ENCODE results near the gene MYBPH.
A peak's percentile ranks its signal among the peaks of the same experiment; 100 is the strongest.

The MYBPH gene

DNA sequence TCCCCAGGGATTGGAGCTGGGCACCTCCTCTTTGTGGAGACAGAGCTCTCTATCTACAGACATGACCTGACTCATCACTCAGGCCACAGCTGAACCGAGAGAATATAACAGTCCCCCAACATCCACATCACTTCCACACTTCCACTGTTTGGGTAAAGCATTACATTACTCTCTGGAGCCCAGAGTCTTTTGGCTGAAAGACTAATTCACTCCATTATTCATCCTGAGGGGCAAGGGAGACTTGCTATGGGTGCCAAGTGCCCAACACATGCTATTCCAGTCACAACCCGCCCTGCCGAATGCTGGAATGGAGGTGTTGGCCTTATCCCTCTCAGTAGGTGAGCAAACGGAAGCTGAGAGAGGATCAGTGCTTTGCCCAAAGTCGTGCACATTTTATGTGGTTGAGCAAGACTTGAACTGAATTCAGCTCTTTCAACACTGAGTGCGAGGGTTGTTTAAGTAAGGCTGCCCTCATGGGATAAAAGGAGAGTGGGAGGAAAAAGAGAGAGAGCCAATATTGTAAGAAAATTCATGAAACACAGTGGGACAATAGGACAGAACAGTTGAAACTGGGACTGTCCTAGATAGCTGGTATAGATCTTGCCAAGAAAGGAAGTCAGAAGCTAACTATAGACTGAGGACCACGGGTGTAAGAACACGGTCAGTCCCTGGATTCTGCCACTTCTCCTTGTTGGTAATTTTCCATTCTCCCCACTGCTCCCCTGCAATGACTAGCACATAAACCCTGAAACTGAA lies 24.4 kb upstream of the MYBPH start:
- DNase-seq = peak in 1 of 2 donors; percentile 19

DNA sequence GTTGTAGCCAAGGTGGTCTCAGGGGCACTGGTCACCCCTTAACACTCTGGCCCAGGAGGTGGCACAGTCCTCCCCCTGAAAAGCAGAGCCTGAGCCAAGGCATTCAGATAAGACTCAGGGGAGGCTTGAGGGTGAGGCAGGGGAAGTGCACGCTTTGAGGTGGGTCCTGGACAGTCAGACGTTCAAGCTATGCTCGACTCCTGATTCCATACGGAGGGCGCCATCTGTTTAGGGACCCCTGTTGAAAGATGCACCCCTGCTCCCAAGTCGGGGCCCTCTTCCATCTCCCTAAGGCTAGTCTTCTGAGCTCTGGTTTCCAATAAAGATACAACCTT lies 23.8 kb upstream of the MYBPH start:
- DNase-seq = no peak

DNA sequence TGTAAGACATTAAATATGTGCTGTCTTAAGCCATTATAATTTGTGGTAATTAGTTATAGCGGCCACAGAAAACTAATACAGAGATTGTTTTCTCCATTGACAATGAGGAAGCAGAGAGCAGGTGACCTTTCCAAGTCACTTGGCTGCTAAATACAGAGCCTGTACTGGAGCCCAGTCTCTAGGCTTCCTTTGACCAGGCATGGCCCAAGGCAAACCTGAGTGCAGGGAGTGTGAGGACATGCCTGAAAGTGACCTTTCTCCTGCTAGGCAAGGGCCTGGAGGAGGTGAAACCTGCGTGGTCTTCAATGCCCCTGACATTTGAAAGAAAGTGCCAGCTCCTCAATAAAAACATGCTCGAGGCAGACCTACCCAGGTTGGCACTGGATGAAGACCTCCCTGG lies 23.4 kb upstream of the MYBPH start:
- no peak for DNase-seq

DNA sequence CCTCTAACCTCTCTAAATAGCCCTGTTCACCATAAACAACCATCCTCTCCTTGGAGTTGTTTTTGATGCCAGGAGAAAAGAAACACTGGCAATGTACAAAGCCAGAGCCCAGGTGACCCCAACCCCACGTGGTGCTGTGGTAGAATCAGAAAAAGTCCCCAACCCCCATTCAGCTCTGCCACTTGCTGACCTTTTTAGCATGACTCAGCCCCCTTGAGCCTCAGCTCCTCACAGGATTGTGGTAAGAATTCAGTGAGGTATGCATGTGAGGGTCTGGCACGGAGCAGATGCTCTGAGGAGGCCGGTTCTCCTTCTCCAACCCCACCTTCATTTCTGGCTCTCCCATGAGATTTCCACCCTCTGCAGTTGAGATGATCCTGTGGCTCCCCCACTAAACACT lies 22.0 kb upstream of the MYBPH start:
- DNase-seq = no peak

DNA sequence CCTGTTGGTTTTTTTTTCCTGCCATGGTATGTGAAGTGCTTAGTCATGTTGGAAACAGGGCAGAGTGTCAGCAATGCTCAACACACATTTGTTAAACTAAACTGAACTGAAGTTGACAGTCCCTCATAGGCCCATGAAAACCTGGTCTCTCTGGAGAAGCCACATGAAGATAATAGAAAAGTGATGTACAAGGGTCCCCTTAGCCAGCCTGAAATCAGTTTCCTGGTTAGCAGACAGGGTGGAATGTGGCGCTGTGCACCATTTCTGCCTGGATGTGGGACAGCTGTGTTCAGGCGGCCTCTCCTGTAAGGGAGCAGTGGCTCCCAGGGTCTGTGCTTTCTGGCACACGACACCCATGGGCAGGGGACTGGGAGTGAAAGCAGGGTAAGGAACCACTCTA lies 20.7 kb upstream of the MYBPH start:
- DNase-seq = no peak

DNA sequence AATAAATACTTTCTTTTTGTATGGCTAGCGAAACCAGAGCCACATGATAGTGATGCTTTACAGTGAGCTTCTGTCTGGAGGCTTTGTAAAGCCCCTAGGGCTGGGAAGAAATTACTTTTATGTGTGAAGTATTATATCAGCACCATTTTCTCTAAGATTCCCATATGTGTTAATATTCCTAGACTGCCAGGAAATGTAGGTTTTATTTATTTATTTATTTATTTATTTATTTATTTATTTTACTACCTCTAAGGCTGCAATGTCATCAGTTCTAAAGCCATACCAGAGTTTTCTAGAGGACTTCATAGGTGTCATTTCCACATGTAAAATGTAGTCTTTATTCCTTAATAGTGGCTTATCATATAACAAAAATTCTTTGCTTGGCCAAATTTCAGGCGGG lies 15.3 kb upstream of the MYBPH start:
- no peak for DNase-seq

DNA sequence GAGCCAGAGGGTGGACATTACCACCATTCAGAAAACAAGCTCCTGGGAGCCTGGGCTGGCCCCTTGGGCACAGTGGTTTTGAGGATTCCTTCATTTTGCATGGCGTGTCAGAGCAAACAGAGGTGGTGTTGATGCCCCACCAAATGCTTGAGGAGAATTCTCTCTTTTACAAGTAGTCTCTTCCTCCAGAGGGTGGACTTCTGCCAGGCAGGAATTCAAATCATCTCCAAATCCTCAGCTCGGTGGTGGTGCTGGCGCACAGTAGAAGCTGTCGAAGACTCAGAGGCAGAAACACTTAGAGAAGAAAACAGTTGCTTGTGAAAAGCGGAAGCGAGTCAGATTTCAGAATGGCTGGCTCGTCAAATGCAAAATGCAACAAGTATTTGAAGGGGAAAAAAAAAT lies 14.3 kb upstream of the MYBPH start:
- DNase-seq = peak in 1 of 2 donors; percentile 11

DNA sequence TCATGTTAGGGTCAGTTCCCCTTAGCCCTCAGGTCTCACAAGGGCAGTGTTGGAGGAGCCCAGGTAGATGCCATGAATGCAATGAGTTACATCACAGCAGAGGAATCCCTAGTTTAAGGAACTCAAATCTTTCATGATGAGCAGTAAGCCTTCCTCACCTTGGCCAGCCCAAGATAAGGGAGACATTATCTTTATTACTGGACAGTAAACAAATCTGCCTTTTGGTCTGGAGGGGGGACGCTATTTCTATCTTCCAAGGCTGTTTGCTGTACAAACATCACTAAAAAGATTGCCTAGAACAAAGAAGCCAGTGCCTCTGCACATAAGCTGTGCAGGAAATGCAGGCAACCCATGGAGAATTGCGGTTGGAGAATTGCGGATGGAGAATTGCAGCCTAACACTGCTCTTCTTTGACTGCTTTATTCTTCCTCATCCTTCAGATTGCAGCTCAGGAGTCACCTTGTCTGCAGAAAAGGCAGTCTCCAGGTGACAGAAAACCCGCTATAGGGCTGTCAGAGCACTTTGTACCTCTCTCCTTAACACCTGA lies 13.1 kb upstream of the MYBPH start:
- no peak for DNase-seq

DNA sequence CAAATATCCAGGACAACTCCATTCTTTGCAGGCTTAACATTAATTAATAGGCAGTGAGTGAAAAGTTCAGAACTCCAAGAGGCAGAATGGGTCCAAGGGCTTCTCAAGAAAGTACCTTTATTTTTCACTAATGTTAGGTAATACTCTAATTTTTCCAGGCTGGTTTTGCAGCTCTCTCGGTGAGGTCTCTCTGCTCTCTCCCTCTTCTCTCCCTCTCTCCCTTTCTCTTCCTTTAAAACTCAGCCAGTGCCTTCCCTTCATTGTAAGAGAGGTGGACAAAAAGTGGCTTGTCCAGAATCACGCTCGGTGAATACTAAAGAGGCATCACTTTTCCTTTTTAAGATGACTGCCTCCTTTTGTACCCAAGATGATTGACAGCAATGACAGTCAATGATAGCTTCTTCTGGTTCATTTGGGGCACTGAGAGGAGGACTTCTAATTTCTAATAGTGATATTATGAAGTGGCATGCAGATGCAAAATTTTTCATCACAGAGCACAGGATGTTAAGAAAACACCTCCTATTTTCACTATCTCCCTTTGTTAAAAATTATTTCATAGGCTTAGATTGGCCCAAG lies 12.2 kb upstream of the MYBPH start:
- DNase-seq = peak in 1 of 2 donors; percentile 87

DNA sequence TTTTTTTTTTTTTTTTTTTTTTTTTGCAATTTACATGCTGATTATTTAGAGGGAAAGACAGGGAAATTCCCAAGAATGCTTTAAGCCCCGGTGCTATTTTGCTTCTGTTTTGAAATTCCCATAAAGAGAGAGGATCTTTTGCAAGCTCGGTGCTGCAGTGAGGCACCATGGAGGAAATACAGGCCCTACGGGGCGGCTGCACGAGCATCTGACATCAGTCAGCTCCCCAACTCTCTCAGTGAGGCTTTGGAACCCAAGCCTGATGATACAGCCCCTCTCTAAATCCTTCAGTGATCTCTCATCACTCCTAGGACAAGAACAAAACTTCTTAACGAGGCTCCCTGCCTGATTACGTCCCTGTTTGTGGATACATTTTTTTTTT lies 11.7 kb upstream of the MYBPH start:
- DNase-seq = no peak

DNA sequence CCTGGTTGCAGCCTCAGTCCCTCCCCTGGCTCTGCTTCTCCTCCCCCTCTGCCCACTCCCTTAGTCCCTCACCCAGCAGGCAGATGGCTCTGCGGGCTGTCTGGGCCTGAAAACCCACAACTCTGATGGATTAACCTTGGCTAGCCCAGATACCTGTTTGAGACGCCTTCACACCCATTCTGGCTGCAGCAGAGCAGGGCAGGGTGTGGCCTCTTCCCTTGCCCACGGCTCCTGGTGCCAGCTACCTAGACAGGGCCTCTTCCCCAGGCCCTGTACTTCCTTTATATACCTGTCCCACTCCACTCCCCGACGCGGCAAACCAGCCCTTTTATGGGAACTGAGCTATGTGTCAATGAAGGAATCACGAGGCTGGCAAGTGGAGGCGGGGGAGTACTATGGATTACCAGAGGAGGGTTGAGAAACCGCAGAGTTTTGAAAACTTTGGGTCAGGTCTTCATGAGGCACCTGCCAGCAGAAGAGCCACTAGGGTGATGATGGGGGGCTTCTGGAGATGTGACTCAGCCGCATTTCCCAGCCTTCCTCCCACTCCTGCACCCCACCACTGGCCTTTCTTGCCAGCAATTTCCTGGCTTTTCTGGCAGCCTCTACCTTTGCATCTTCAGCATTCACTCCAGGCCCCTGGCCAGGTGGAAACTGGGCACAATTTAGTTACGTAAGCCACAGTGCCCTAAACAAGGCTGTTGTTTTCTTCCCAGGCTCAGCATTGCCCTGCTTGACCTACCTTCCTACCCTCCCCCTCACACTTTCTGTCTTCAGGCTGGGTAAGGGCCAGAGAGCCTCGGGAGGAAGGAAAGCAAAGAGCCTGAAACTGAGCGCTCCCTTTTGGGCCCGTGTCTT lies 11.0 kb upstream of the MYBPH start, which contains the start of gene CHI3L1:
CHI3L1 (minus strand) TSS at position 259 of the 858 bp plus-strand sequence; CDS start at position 178, 81 bp downstream.
- peak; percentile 36 to 43 for DNase-seq

DNA sequence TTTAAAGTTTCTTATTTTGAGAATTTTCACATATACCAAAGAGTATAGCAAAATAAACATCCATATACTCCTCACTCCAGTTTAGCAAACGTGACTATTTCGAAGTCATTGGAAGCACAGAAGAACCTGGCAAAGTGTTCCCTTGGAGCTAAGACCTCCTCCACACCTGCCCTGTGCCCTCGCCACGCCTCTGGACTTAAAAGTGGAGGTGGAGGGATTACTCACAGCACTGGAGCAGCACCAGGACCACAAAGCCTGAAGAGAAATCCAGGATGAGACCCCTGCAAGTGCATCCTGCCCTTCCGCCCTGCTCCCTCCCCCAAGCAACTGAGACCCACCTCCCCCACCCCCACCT lies 10.4 kb upstream of the MYBPH start:
- DNase-seq = no peak

DNA sequence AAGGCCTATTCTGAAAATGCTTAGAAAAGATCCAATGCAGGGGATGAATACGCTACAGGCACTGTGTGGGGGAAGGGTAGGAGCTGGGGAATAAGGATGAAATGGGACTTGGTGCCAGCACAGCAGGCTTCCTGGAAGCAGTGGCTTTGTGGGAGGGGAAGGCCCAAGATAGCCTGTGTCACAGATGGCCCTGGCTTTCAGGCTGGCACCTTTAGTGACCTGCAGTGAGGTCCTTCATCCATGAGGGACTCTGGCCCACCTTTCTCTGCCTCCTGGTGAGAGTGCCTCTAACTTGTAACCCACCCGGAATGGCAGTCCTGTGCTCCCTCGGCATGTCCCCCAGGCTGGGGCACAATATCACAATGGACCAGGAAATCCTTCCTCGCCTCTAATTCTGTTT lies 10.0 kb upstream of the MYBPH start:
- no peak for DNase-seq

DNA sequence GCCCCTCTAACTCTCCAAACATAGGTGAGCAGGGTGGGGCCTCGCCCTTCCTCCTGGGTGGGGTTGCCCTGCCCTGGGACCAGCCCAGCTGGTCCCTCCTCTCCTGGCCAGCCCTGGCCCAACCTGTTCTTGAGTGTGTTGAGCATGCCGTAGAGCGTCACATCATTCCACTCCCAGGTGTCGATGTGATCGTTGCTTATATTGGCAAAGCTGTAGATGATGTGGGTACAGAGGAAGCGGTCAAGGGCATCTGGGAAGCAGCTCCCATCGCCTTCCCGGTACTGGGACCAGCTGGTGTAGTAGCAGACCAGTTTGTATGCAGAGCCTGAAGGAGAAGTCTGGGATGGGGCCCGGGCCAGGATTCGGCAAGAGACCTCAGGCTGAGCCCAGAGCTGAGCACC lies 9.4 kb upstream of the MYBPH start:
- DNase-seq = no peak

DNA sequence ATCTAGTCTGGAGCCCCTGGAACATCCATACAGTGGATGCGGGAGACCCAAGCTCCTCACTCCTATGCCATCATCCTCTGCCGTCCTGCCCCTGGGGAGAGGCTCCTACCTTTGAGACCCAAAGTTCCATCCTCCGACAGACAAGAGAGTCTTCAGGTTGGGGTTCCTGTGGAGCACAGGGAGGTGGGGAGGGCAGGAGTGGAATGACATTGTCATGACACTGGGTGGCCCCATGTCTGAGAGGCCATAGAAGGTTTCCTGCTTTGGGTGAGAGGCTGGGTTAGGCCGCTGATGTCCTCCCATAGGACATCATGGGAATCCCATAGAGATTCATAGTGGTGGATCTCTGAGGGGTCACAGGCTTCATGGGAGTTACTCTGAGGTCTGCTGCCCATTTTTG lies 8.8 kb upstream of the MYBPH start:
- no peak for DNase-seq

DNA sequence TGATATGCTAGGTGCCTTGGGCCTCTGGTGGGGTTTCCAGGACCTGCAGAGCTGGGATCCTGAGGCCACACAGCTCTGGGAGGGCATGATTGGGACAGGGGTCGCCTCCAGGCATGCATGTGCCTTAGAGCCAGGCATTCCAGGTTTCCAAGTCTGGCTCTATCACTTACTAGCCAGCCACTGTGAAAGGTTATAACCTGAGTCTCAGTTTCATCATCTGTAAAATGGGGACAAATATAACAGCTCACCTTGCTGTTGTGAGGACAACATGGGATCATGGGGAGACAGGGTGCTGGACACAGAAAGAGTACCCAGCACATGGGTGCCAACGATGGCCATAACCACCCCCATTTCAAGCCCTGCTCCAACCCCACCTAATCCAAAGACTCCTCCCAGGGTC lies 8.2 kb upstream of the MYBPH start:
- DNase-seq = no peak

DNA sequence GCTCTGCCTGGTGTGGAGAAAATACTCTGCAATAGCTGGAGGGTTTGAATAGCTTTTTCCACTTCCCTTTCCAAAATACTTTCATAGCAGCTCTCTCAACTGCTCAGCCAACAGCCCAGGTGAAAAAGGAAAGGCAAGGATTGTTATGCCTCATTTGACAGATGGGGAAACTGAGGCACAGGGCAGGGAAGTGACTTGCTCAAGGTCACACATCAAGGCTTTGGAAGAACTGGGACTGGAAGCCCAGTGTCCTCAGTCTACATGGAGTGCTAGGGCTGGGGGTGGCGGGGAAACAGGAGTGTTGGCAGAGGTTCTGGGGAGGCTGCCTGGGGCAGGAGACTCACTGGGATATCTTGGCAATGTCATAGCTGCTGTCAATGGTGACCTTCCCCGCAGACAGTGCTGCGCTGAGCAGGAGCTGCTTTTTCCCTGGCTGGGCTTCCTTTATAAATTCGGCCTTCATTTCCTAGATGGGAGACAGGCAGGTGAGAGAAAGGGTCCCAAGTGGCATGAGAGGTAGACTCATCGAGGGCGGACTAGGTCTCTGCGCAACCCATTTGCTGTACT lies 6.8 kb upstream of the MYBPH start:
- DNase-seq = no peak

DNA sequence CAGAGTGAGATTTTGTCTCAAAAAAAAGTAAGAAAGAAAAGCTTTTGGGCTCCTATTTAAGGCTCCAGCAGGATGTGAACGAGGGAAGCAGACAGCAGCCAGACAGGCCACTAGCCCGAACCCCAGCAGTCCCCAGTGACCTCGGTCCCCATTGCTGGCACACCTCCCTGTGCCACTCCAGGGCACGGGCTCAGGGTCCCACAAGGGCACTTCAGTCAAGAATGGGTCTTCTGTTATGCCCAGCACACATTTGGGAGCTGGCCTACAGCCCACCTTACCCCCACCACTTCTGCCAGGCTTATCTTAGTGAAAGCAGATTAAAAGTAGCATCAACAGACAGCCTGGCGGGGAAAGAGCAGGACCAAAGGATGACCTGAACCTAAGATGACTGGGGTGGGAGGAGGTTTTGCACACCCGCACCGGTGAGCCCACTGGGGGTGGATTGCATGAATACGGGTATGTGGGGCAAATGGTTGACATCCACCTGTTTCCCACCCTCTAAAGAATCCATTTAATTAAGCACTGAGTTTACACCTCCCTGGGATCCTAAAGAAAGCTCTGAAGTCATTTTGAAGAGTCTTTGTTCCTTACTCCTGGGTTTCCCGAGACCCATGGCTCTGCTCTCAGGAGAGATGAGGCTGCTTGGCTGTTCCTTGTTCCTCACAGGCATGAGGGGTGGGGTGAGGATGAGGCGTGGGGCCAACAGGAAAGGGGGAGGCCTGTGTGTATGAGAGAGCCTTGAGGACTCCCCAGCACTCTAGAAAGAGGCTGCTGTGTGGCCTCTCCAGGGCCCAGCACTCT lies 6.2 kb upstream of the MYBPH start:
- DNase-seq = no peak

DNA sequence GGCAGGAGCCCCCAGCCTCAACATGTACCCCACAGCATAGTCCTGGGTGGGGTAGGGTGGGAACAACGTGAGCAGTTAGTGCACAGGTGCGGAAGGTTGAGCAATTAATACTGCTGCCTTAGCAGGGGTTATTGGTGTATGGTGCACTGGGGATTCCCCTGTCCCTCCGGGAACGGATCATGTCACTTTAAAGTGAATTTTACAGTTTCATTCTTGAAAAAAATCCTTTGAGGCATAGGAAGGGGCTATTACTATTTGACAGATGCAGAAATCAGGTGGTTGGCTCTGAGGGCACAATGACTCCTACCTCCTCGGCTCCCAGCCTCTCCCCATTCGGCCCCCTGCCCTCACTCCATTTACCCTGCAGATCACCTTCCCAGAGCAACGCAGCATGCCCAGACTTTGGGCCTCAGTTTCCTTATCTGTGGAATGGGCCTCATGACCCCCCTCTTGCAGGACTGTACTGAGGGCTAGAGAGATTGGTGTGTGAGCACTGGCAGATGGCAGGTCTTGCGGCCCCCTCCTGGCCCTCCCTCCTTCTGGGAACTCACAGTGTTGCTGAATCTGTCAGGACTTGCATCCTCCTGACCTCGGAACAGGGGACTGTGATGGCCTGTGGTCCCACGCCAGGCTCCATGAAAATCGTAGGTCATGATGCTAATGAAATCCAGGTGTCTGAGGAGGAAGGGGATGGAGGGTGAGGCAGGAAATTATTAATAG lies 5.1 kb upstream of the MYBPH start:
- no peak for DNase-seq

DNA sequence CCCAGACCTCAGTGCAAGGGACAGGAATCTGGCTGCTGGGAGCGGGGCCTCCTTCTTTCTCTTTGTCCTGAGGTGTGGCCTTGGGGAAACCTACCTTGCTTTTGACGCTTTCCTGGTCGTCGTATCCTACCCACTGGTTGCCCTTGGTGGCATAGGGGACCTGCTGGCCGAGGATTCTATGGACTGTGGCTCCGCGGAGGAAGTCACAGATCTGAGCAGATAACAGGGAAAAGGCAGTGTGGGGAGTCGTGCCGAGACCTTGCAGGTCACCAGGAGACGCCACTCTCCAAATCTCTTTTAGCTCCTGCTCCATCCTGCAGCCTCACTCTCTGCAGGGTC lies 4.0 kb upstream of the MYBPH start:
- no peak for DNase-seq

DNA sequence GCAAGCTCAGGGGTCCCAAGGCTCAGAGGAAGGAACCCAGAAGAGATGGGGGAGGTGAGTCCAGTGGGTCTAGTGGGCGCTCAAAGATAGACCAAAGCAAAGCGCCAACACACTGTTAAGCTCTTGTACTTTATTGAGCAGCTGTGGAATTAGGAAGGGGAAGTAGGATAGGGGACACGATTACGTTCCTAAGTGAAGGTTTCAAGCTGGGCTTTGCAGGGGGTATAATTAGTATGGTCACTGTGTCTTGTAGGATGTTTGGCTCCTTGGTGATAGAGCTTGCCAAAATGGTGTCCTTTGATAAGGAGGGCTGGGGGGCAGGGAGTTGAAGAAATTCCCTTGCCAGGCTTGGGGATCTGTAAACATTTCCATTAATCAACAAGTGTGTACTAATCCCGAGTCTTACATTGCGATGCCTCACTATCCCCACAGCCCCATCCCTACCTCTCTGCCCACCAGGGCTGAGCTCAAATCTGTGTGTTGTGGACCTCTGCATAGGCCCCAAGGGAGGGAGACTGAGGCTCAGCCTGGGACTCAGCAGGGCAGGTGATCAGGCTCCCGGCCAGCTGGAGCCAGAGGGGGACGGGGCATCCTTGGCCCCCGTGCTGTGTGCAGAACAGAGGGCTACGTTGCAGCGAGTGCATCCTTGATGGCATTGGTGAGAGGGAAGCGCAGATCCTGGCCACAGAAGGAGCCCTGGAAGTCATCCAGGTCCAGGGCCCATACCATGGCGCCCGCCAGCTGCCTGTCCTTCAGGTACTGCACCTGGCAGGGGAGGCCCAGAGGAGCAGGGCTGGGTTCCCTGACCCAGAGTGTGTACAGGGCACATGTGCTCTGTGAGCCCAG lies 3.4 kb upstream of the MYBPH start:
- DNase-seq = no peak
